Parathyroid adenoma (tissue), 2 donors: Measurements from ENCODE around the gene LRIG1.

Source experiments
- H2AFZ ChIP-seq: fragments of 300-600 bp; sonication (generic); one replicate; pipeline ENCODE4 v1.7.0; 2017; ENCODE audit warnings: antibody characterized with exemption, mild to moderate bottlenecking
- H3K27ac ChIP-seq: fragments of 300-600 bp; sonication (generic); one replicate; pipeline ENCODE4 v1.7.0; 2017
- H3K27me3 ChIP-seq: fragments of 300-600 bp; sonication (generic); one replicate; pipeline ENCODE4 v1.7.0; 2017; ENCODE audit warnings: low read length; ENCODE audit not compliant: control insufficient read depth, insufficient read depth
- H3K36me3 ChIP-seq: fragments of 300-600 bp; sonication (generic); one replicate; pipeline ENCODE4 v1.7.0; 2017; ENCODE audit warnings: low read length; ENCODE audit not compliant: control insufficient read depth, insufficient read depth
- H3K4me1 ChIP-seq: fragments of 300-600 bp; sonication (generic); one replicate; pipeline ENCODE4 v1.7.0; 2017; ENCODE audit warnings: control low read depth
- H3K4me2 ChIP-seq: fragments of 300-600 bp; sonication (generic); one replicate; pipeline ENCODE4 v1.7.0; 2017; ENCODE audit warnings: low read length
- H3K4me3 ChIP-seq: fragments of 300-600 bp; sonication (generic); one replicate; pipeline ENCODE4 v1.7.0; 2017; ENCODE audit warnings: low read depth, low read length
- H3K79me2 ChIP-seq: fragments of 300-600 bp; sonication (generic); one replicate; pipeline ENCODE4 v1.7.0; 2017; ENCODE audit warnings: control low read depth
- H3K9ac ChIP-seq: fragments of 300-600 bp; sonication (generic); one replicate; pipeline ENCODE4 v1.7.0; 2017; ENCODE audit warnings: mild to moderate bottlenecking
- H3K9me3 ChIP-seq: fragments of 300-600 bp; sonication (generic); one replicate; pipeline ENCODE4 v1.7.0; 2017; ENCODE audit warnings: low read length; ENCODE audit not compliant: control insufficient read depth
- TF ChIP-seq, protein P1 (sequence below): fragments of 300-600 bp; sonication (generic); IDR thresholded peaks from one replicate; pipeline ENCODE4 v1.7.0; 2017; ENCODE audit warnings: antibody characterized with exemption, mild to moderate bottlenecking
- donor health status: primary hyperparathyroidism.

The LRIG1 gene

GRCh38 chr3:66483409-66483906, 17.4 kb downstream of the LRIG1 start:
- no peaks in the 10 kb centered on the region for H3K27me3 ChIP-seq
- no peaks in the 10 kb centered on the region for H3K4me1 ChIP-seq
- H3K9me3 ChIP-seq, result no peaks in the 10 kb centered on the region
- H3K36me3 ChIP-seq, result no peaks in the 10 kb centered on the region
- no peak overlapping the region for H3K4me3 ChIP-seq
- no peak overlapping the region for H3K4me2 ChIP-seq
- TF ChIP-seq, protein P1, sequence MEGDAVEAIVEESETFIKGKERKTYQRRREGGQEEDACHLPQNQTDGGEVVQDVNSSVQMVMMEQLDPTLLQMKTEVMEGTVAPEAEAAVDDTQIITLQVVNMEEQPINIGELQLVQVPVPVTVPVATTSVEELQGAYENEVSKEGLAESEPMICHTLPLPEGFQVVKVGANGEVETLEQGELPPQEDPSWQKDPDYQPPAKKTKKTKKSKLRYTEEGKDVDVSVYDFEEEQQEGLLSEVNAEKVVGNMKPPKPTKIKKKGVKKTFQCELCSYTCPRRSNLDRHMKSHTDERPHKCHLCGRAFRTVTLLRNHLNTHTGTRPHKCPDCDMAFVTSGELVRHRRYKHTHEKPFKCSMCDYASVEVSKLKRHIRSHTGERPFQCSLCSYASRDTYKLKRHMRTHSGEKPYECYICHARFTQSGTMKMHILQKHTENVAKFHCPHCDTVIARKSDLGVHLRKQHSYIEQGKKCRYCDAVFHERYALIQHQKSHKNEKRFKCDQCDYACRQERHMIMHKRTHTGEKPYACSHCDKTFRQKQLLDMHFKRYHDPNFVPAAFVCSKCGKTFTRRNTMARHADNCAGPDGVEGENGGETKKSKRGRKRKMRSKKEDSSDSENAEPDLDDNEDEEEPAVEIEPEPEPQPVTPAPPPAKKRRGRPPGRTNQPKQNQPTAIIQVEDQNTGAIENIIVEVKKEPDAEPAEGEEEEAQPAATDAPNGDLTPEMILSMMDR, result no peak
- H3K9ac ChIP-seq, result no peak overlapping the region
- H2AFZ ChIP-seq, result no peak overlapping the region
- H3K27ac ChIP-seq, result no peak overlapping the region
- peaks cover 23% of the 10 kb centered on the region for H3K79me2 ChIP-seq

DNA sequence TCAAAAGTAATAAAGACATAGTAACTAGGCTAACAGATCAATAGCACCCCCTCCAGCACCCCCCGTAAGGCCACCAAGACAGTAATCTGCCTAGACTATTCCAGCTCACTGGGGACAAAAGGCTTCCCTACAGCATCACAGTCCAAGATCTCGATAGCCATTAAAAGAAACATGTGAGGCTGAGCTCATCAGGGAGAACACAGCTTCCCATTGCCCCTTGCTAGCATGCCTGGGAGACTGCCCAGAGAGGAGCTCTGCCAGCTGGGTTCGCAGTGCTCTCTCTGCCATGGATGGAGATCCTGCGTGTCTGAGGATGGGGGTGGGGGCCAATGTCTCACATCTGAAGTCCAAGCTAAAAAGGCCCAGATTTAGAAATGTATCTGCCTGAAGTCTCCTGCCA, 17.8 kb downstream of the LRIG1 start:
- Histone ChIP-seq H3K9ac (no peak overlapping the region), H3K36me3 (no peaks in the 10 kb centered on the region), H3K27me3 (no peaks in the 10 kb centered on the region), H2AFZ (no peak overlapping the region), H3K4me1 (no peaks in the 10 kb centered on the region), H3K79me2 (peaks cover 26% of the 10 kb centered on the region), H3K4me2 (no peak overlapping the region), H3K27ac (no peak overlapping the region), H3K9me3 (no peaks in the 10 kb centered on the region), H3K4me3 (no peak overlapping the region)
- TF ChIP-seq, protein P1, result no peak

DNA sequence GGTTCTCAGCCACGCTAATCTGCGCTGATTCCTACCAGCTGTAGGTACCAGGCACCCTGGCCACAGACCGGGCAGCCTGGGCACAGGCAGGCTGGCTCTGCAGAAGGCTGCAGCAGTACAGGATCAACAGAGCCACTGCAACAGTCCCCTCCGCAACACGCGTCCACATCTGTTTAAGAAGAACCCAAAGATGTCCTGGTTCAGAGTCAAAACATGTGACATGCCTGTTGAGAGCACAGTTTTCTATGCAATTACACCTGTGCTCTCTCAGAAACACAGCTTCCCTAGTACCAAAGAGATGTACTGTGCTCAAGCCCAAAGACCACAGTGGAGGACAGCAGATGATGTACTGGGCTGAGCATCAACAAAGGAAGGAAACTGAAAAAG, 18.8 kb downstream of the LRIG1 start:
- Histone ChIP-seq H3K9ac (no peak overlapping the region), H3K27ac (no peak overlapping the region), H3K4me3 (no peak overlapping the region)

DNA sequence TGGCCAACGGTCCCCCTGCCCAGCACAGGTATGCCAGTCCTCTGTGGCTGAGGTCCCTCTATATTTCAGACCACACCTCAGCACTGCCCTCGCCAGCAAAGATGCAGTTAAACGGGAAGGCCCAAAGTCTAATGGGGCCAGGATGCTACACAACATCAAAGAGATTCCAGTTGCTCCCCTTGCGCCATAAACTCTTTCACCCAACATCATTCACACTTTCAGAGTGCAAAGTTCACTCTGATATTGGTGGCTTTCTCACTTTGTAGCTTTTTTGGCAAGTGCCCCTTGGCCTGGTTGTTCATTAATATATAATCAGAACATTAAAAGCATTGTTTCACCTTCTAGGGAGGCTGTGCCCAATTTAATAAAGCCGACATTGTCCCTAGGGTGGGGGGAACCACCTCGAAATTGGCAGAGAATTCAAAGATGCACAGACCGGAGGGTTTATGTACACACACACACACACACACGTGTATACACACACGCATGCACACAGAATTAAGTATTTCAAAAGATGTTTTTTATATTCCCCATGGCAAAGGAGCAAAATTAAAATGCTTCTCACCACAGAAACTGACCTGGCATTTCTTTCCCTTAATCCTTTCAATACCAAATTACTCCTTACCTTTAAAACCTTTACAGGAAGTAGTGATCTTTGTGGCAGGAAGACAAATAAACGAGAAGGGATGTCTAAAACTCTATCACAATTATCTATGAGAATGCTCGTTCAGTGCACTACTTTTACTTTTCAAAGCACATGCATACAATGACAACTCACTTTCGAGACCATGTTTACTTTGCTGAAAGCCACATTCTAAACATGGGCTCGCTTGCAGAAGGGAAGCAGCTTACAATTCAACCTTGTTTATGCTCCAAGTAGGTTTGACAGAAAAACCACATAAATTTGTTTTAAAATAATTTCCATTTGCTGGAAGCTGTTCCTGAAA, 19.5 kb downstream of the LRIG1 start:
- Histone ChIP-seq H3K4me1 (no peaks in the 10 kb centered on the region), H3K36me3 (no peaks in the 10 kb centered on the region), H3K27me3 (no peaks in the 10 kb centered on the region), H3K27ac (no peak overlapping the region), H3K9me3 (no peaks in the 10 kb centered on the region), H2AFZ (no peak overlapping the region), H3K79me2 (peaks cover 20% of the 10 kb centered on the region), H3K9ac (no peak overlapping the region), H3K4me2 (no peak overlapping the region), H3K4me3 (no peak overlapping the region)
- TF ChIP-seq, protein P1, result no peak

More for the DNA sequence above, 18.8 kb downstream of the LRIG1 start:
- H3K27me3 ChIP-seq, result no peaks in the 10 kb centered on the region
- TF ChIP-seq, protein P1, result no peak
- H2AFZ ChIP-seq, result no peak overlapping the region
- no peaks in the 10 kb centered on the region for H3K36me3 ChIP-seq
- H3K79me2 ChIP-seq, result peaks cover 26% of the 10 kb centered on the region
- no peak overlapping the region for H3K4me2 ChIP-seq
- H3K4me1 ChIP-seq, result no peaks in the 10 kb centered on the region
- no peaks in the 10 kb centered on the region for H3K9me3 ChIP-seq
